PC-9 (cell line): ENCODE results near the gene NFE2L3. TPM values are rescaled to one million over a fixed set of nuclear protein-coding genes. Genes with fewer than 3 reads are reported as not detected.

Experiments
- BruUV-seq: library from RNA; stranded (reverse); fragments of 400-500 nt; replicated peaks from 2 replicates; lab custom pipeline; 2021; lab: Mats Ljungman, UMichigan
- CTCF ChIA-PET: fragments of 300-600 bp; sonication (Branson Sonifier 250); formaldehyde crosslinking; loops from one replicate; lab custom pipeline; 2022; ENCODE audit warnings: antibody characterized with exemption; lab: Charles Lee
- POLR2A ChIA-PET: fragments of 300-600 bp; sonication (Branson Sonifier 250); formaldehyde crosslinking; loops from one replicate; lab custom pipeline; 2022; ENCODE audit warnings: antibody characterized with exemption; ENCODE audit not compliant: unreplicated experiment; lab: Charles Lee
- DNase-seq, 2 experiments: peaks; one replicate each; pipeline versions ENCODE4 v3.0.0 to v3.0.0-alpha.2; 2015 to 2022; ENCODE audit warnings: mixed read lengths in 1 of 2
- H2AFZ ChIP-seq: fragments of 200-600 bp; sonication (generic); 2 replicates; pipeline ENCODE4 v1.8.1; 2017; ENCODE audit warnings: antibody characterized with exemption
- H3F3A ChIP-seq: fragments of 200-600 bp; sonication (generic); 2 replicates; pipeline ENCODE4 v1.8.1; 2017; ENCODE audit warnings: antibody characterized with exemption, mild to moderate bottlenecking, low read depth; ENCODE audit not compliant: insufficient read depth
- H3K27ac ChIP-seq: fragments of 200-600 bp; sonication (generic); 2 replicates; pipeline ENCODE4 v1.6.1; 2016; ENCODE audit warnings: mixed run types
- H3K27me3 ChIP-seq: fragments of 200-600 bp; sonication (generic); 2 replicates; pipeline ENCODE4 v1.6.1; 2016; ENCODE audit warnings: low read depth, mixed run types; ENCODE audit not compliant: insufficient read depth
- H3K36me3 ChIP-seq: fragments of 200-600 bp; sonication (generic); 2 replicates; pipeline ENCODE4 v1.6.1; 2016; ENCODE audit warnings: low read depth, mixed run types
- H3K4me1 ChIP-seq: fragments of 200-600 bp; sonication (generic); replicated peaks from 2 replicates; pipeline ENCODE4 v1.6.1; 2016; ENCODE audit warnings: mixed run types; ENCODE audit not compliant: insufficient read depth
- H3K4me2 ChIP-seq: fragments of 200-600 bp; sonication (generic); 2 replicates; pipeline ENCODE4 v1.6.1; 2017; ENCODE audit warnings: mixed run types
- H3K4me3 ChIP-seq: fragments of 200-600 bp; sonication (generic); 2 replicates; pipeline ENCODE4 v1.6.1; 2016; ENCODE audit warnings: mixed run types
- H3K79me2 ChIP-seq: fragments of 200-600 bp; sonication (generic); 2 replicates; pipeline ENCODE4 v1.6.1; 2017; ENCODE audit warnings: low read depth, mixed run types
- H3K9me2 ChIP-seq: fragments of 200-600 bp; sonication (generic); 2 replicates; pipeline ENCODE4 v1.8.1; 2017; ENCODE audit warnings: mild to moderate bottlenecking; ENCODE audit not compliant: insufficient read depth
- H3K9me3 ChIP-seq: fragments of 200-600 bp; sonication (generic); 2 replicates; pipeline ENCODE4 v1.8.1; 2016; ENCODE audit warnings: low read depth; ENCODE audit not compliant: insufficient read depth
- H4K20me1 ChIP-seq: fragments of 200-600 bp; sonication (generic); 2 replicates; pipeline ENCODE4 v1.8.1; 2017; ENCODE audit not compliant: insufficient read depth
- CTCF ChIP-seq: fragments of 200-600 bp; sonication (generic); conservative IDR thresholded peaks from 2 replicates; pipeline ENCODE4 v1.6.1; 2017; ENCODE audit warnings: mixed run types, antibody characterized with exemption, mild to moderate bottlenecking, moderate library complexity
- EZH2 ChIP-seq: fragments of 200-600 bp; sonication (generic); IDR thresholded peaks from 2 replicates; pipeline ENCODE4 v1.8.0; 2017; ENCODE audit warnings: antibody characterized with exemption, low read depth
- intact Hi-C: fragments of 100-400 bp; cut with micrococcal nuclease; formaldehyde crosslinking; loops from one replicate; pipeline ENCODE4 v1.10.0; 2022; ENCODE audit not compliant: unreplicated experiment
- total RNA-seq: library from RNA; stranded (reverse); gene quantifications from 2 replicates; pipeline ENCODE4 v1.2.3, GENCODE V29; 2021

NFE2L3 gene
- total RNA-seq, 1 experiment from 2014 or later = 49.1 TPM

DNA sequence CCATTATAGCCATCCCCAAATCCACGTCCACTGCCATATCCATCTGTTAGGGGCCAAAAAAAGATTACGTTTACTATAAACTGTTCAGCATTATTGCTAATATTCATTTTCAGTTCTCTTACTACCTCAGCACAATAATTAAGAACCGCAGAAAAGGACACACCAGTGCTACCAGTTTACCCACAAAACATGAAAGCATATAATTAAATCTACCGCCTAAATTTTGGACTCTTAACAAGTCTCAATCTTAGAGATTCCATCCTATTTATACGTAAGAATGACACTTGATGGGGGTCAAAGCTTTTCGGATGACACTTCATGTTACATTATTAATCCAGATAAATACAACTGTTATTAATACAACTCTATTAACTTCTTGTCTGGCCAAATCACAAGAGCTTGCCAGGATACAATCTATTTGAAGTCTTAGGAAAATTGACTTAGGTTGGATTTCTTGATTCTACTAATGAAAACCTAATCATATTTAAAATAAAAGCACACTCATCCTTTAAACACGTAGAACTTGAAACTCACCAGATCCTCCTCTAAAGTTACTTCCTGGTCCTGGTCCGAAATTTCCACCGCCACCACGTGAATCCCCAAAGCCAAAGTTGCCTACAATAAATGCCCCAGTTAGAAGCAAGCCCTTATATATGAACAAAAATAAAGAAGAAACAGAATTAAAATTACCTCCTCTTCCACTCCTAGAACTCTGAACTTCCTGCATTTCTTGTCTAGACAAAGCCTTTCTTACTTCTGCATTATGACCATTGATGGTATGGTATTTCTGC, 44.1 kb downstream of the NFE2L3 start:
- CTCF ChIA-PET = interaction anchor here (0.5 kb wide), 1 partner anchor 35 kb away, joined by 5 read pairs; no protein-coding TSS in a partner anchor
- peak overlapping the region; percentile 92 for H3K27ac ChIP-seq

DNA sequence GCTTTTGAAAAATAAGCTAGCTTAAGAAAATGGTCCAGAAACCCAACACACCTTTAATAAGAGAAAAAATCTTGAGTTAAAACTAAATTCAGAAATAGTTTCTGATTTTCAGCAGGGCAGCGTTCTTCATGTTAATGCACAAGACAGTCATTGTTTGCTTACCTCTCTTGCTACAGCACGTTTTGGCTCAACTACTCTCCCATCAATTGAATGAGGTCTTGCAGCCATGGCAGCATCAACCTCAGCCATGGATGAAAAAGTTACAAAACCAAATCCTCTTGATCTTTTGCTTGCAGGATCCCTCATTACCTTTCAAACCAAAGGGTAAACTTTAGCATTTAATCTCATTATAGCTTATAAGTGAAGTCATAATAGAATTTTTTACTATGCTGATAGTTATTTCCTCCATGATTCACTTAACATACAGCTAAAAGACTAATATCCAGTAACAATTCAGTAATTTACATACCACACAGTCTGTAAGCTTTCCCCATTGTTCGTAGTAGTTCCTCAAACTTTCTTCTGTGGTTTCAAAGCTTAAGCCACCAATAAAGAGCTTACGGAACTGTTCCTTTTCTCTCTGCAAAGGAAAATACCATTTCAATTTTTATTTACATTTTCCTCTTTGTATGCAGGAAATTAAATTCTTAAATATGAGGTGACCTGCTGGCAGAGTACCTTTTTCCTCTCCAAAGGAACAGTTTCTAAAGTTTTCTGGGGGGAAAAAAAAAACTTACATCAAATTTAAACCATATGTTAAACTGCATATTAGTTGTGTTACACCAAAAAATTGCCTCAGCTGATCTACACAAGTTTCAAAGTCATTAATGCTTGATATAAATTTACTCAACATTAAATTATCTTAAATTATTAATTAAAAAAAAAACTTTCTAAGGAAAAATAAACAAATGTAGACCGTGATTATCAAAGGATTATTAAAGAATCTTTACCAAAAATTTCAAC, 45.4 kb downstream of the NFE2L3 start:
- H3K4me2 ChIP-seq = peak overlapping the region; percentile 84
- H3K27ac ChIP-seq = peak overlapping the region; percentile 92
- TF ChIP-seq EZH2 (no peak), CTCF (no peak)
- DNase-seq = no peak
- H3K9me3 ChIP-seq = no peaks in the 10 kb centered on the region
- H3K79me2 ChIP-seq = peaks cover 91% of the 10 kb centered on the region
- H3K36me3 ChIP-seq = peaks cover 69% of the 10 kb centered on the region
- BruUV-seq = TSS peak; percentile 0
- H3K9me2 ChIP-seq = no peaks in the 10 kb centered on the region
- H3F3A ChIP-seq = peaks cover 78% of the 10 kb centered on the region
- POLR2A ChIA-PET = interaction anchor here (0.6 to 2.0 kb wide), 2 partner anchors 20 to 45 kb away, joined by 8 to 33 read pairs; partner anchors contain the start of gene NFE2L3
- H3K27me3 ChIP-seq = no peaks in the 10 kb centered on the region
- CTCF ChIA-PET = interaction anchor here (0.6 to 2.3 kb wide), 7 partner anchors 9 to 302 kb away, joined by 3 to 16 read pairs (median 4); no protein-coding TSS in a partner anchor
- no peak overlapping the region for H2AFZ ChIP-seq
- peak overlapping the region; percentile 98 for H3K4me3 ChIP-seq
- H4K20me1 ChIP-seq = peaks cover 75% of the 10 kb centered on the region
- intact Hi-C loops = loop anchor here (1.0 to 10.0 kb wide), 3 partner anchors 106 to 470 kb away; no protein-coding TSS in a partner anchor
- peaks cover 35% of the 10 kb centered on the region for H3K4me1 ChIP-seq

More for the DNA sequence above, 44.1 kb downstream of the NFE2L3 start:
- H3K4me1 ChIP-seq = peaks cover 35% of the 10 kb centered on the region
- no peaks in the 10 kb centered on the region for H3K9me2 ChIP-seq
- peaks cover 92% of the 10 kb centered on the region for H3F3A ChIP-seq
- DNase-seq = no peak
- H3K27me3 ChIP-seq = no peaks in the 10 kb centered on the region
- peak overlapping the region; percentile 84 for H3K4me2 ChIP-seq
- H4K20me1 ChIP-seq = peaks cover 87% of the 10 kb centered on the region
- peak overlapping the region; percentile 98 for H3K4me3 ChIP-seq
- intact Hi-C loops = loop anchor here (5.0 to 10.0 kb wide), 2 partner anchors 301 to 471 kb away; no protein-coding TSS in a partner anchor
- H3K9me3 ChIP-seq = no peaks in the 10 kb centered on the region
- POLR2A ChIA-PET = interaction anchor here (0.5 kb wide), 1 partner anchor 27 kb away, joined by 7 read pairs; no protein-coding TSS in a partner anchor
- BruUV-seq = no TSS peak
- H3K79me2 ChIP-seq = peaks cover 96% of the 10 kb centered on the region
- TF ChIP-seq CTCF (no peak), EZH2 (no peak)
- H3K36me3 ChIP-seq = peaks cover 83% of the 10 kb centered on the region
- H2AFZ ChIP-seq = no peak overlapping the region
